Measurements from ENCODE around the gene HTR2A. TPM values are rescaled to one million over a fixed set of nuclear protein-coding genes. Genes with fewer than 3 reads are reported as not detected.

HTR2A gene
- polyA plus RNA-seq, 1 of the 3 experiments (the other 2 are of a cell fraction): 0.33 TPM

Other genes with a start within 250 kb of the HTR2A start
- 80.9 and 94.3 TPM in 2 replicates for gene ESD, start 99.9 kb downstream of the HTR2A start, polyA plus RNA-seq (2012; rRNA removed)